Esophagus muscularis mucosa (tissue), 4 donors: ENCODE data around the gene TERT.

Experiments used
- EP300 ChIP-seq: sonication (generic); formaldehyde crosslinking; IDR thresholded peaks from one replicate; pipeline ENCODE4 v1.6.1; 2017; ENCODE audit warnings: antibody characterized with exemption
- POLR2A ChIP-seq: fragments of 450-650 bp; IDR thresholded peaks from one replicate; pipeline ENCODE4 v1.6.1; 2017; ENCODE audit warnings: antibody characterized with exemption, moderate library complexity, mild to moderate bottlenecking, low read depth
- POLR2AphosphoS5 ChIP-seq, 2 donors: sonication (generic); formaldehyde crosslinking; IDR thresholded peaks; one replicate each; pipeline ENCODE4 v1.6.1; 2017; ENCODE audit warnings: antibody characterized with exemption in 2 of 2
- TF ChIP-seq, protein P1 (sequence below), 3 experiments: fragments of 200-600 bp in 2 of 3; fragments of 450-650 bp in 1 of 3; sonication (generic) in 2 of 3; IDR thresholded peaks; one replicate each; pipeline ENCODE4 v1.5.1; 2017 to 2019; ENCODE audit warnings: antibody characterized with exemption in 3 of 3, mild to moderate bottlenecking in 2 of 3, moderate library complexity in 1 of 3

DNA sequence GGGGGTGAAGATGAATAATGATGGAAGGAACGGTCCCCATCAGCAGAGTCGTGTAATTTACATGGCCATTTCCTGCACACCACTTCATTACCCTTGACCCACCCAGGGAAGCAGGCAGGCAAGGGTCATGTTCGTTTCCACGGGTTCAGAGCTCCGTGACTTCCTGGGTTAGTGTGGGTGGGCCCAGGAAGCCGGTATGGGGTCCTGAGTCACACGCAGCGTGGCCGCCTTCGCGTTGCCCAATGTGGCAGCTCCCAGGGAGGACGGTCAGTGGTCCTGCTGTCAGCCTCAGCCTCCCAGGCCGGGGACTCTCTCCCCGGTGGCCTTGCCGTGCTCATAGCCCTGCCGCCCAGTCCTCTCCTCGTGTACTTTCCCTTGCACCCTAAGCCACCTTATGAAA lies 5.1 kb upstream of the TERT start:
- TF ChIP-seq POLR2AphosphoS5 (IDR thresholded peaks at IDR 0.05) (no peak), POLR2A (no peak), EP300 (no peak)
- TF ChIP-seq, protein P1, sequence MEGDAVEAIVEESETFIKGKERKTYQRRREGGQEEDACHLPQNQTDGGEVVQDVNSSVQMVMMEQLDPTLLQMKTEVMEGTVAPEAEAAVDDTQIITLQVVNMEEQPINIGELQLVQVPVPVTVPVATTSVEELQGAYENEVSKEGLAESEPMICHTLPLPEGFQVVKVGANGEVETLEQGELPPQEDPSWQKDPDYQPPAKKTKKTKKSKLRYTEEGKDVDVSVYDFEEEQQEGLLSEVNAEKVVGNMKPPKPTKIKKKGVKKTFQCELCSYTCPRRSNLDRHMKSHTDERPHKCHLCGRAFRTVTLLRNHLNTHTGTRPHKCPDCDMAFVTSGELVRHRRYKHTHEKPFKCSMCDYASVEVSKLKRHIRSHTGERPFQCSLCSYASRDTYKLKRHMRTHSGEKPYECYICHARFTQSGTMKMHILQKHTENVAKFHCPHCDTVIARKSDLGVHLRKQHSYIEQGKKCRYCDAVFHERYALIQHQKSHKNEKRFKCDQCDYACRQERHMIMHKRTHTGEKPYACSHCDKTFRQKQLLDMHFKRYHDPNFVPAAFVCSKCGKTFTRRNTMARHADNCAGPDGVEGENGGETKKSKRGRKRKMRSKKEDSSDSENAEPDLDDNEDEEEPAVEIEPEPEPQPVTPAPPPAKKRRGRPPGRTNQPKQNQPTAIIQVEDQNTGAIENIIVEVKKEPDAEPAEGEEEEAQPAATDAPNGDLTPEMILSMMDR (IDR thresholded peaks at IDR 0.05) = no peak
